Activated T-cell treated with anti-CD3 and anti-CD28 coated beads, Interleukin-2, amount 50 U/mL, for 72 hours (primary cell): Measurements from ENCODE around the gene TTC3. TPM values are rescaled to one million over a fixed set of nuclear protein-coding genes. Genes with fewer than 3 reads are reported as not detected.
"Not testable (repeated sequence)": the region's sequence is repeated elsewhere in the genome, so short reads cannot be mapped to it uniquely, and the experiment has no call there.

Source experiments
- ATAC-seq, 2 donors: fragments of 150-1000 bp; cut with Tn5 transposase; replicated peaks in 1 of 2; 2 replicates each; pipeline ENCODE4 v1.10.0; 2021; ENCODE audit warnings: moderate library complexity in 2 of 2, mild to moderate bottlenecking in 1 of 2
- DNase-seq, 2 donors: peaks; one replicate each; pipeline ENCODE4 v3.0.0; 2021 to 2022; ENCODE audit warnings: mixed read lengths in 1 of 2
- H3K27ac Mint-ChIP-seq: one replicate; pipeline ENCODE4 v1.8.0; 2022; ENCODE audit warnings: mild to moderate bottlenecking, moderate library complexity, mixed read lengths
- H3K27me3 Mint-ChIP-seq: one replicate; pipeline ENCODE4 v1.8.0; 2022; ENCODE audit warnings: low read depth, mixed read lengths
- H3K36me3 Mint-ChIP-seq, 2 donors: one replicate each; pipeline ENCODE4 v1.8.0; 2022; ENCODE audit warnings: mixed read lengths in 2 of 2, mild to moderate bottlenecking in 1 of 2; ENCODE audit not compliant: insufficient read depth in 2 of 2
- H3K4me1 Mint-ChIP-seq: one replicate; pipeline ENCODE4 v1.8.0; 2022; ENCODE audit warnings: low read depth, mixed read lengths
- H3K4me3 Mint-ChIP-seq, 2 donors: one replicate each; pipeline ENCODE4 v1.8.0; 2022; ENCODE audit warnings: mild to moderate bottlenecking in 2 of 2, mixed read lengths in 2 of 2, moderate library complexity in 2 of 2
- H3K9me3 Mint-ChIP-seq, 2 donors: one replicate each; pipeline ENCODE4 v1.8.0; 2022; ENCODE audit warnings: mixed read lengths in 2 of 2
- total RNA-seq, 2 donors: library from RNA; stranded (reverse); gene quantifications; one replicate each; pipeline ENCODE4 v1.2.3, GENCODE V29; 2022

The TTC3 gene
- total RNA-seq, 2 donors from 2014 or later, result 62.4 to 65.8 TPM

DNA sequence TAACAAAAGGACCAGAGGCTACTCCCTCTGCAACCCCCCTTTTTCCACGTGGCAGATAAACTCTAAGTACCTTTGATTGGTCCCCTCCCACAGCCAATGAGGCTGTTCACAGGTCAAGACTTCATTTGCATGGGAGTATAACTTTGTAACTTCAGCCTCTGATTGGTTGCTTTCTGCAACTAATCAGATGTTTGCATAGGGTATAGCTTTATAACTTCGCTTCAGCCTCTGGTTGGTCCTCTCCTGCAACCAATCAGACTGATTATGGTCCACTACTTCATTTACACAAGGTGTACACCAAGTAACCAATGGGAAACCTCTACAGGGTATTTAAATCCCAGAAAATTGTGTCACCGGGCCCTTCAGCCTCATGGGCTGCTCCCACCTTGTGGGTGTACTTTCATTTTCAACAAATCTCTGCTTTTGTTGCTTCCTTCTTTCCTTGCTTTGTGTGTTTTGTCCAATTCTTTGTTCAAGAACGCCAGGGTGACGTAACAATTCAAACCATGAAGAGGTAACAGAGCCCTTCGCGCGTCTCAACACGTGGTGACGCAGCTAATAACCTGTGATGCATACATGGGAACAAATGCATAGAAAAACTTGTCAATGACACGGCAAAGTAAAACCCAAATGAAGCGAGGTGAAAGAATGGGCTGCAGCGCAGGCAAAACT lies 146.8 kb downstream of the TTC3 start:
- H3K4me1 Mint-ChIP-seq, result peaks cover 47% of the 10 kb centered on the region
- peak overlapping the region; percentile 83 to 91 for H3K4me3 Mint-ChIP-seq
- DNase-seq (no peak), ATAC-seq (no peak)
- H3K27me3 Mint-ChIP-seq, result no peaks in the 10 kb centered on the region
- peaks cover 1 to 4% of the 10 kb centered on the region in 2 donors for H3K36me3 Mint-ChIP-seq
- H3K27ac Mint-ChIP-seq, result peak overlapping the region; percentile 61
- no peaks in the 10 kb centered on the region for H3K9me3 Mint-ChIP-seq

DNA sequence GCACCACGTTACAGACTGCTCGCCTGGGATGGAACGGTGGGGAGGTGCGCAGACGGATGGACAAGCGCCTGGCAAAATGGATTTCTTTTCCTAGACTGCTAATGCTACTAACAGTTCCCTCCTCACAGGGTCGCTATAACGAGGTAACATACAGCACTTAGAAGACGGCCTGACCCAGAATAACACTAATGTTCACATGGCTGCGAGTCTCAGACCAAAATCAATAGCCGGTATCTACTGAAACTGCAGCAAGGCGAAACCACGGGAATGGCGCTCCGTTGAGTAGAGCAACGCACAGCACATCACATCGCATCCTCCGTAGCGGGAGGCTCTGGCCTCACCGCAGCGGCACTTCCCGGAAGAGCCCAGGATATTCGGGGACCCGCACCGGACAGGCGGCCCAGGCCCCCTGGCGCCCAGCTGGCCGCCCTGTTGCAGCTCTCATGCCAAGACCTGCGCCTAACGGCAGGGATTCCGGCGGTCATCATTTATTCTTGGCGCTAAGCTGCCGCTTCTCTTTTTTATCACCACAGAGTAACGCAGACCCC lies 147.5 kb downstream of the TTC3 start:
- peak overlapping the region; percentile 83 to 91 for H3K4me3 Mint-ChIP-seq
- peaks cover 1 to 4% of the 10 kb centered on the region in 2 donors for H3K36me3 Mint-ChIP-seq
- H3K4me1 Mint-ChIP-seq, result peaks cover 53% of the 10 kb centered on the region
- no peaks in the 10 kb centered on the region for H3K27me3 Mint-ChIP-seq
- H3K9me3 Mint-ChIP-seq, result no peaks in the 10 kb centered on the region
- peak overlapping the region; percentile 61 for H3K27ac Mint-ChIP-seq
- DNase-seq, result peak; percentile 28 to 44
- ATAC-seq, result peak; percentile 41 to 57

DNA sequence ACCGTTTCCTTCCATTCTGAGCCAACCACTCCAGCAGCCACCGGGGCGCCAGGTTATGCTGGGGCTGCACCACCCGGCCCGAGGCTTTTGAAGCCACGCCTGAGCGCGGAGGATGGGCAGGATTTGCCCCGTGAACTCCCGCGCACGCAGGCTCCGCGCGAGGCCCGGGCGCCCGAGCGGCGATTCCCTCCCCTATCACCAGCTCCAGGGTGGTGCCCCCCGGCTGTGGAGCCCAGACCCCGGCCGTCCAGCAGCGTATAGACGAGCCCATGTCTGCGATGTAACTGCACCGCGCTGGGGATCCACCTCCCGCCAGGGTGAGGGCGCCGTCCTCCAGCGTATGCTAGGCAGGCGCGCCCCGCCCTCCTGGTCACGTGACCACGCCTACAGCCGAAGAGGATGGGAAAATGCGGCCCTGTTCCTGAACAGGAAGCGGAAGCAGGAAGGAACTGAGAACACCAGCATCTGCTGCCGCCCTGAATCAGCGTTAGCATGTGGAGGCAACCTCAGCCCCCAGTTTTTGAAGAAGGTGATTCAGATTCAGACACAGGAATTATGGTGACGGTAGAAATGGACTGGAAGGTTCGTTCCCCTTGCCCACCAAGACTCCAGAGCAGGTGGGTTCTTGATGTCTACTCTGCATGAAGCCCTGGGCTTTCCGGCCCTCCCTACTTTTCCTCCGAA lies 148.1 kb downstream of the TTC3 start:
- ATAC-seq (peak; percentile 85 to 87), DNase-seq (peak; percentile 96 to 97)
- H3K27ac Mint-ChIP-seq, result peak overlapping the region; percentile 61
- H3K27me3 Mint-ChIP-seq, result no peaks in the 10 kb centered on the region
- no peaks in the 10 kb centered on the region for H3K9me3 Mint-ChIP-seq
- peak overlapping the region; percentile 83 to 91 for H3K4me3 Mint-ChIP-seq
- H3K36me3 Mint-ChIP-seq, result peaks cover 1 to 8% of the 10 kb centered on the region in 2 donors
- H3K4me1 Mint-ChIP-seq, result peaks cover 59% of the 10 kb centered on the region

DNA sequence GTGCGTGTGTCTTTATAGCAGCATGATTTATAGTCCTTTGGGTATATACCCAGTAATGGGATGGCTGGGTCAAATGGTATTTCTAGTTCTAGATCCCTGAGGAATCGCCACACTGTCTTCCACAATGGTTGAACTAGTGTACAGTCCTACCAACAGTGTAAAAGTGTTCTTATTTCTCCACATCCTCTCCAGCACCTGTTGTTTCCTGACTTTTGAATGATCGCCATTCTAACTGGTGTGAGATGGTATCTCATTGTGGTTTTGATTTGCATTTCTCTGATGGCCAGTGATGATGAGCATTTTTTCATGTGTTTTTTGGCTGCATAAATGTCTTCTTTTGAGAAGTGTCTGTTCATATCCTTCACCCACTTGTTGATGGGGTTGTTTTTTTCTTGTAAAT lies 149.2 kb downstream of the TTC3 start:
- not testable (repeated sequence) for H3K9me3 Mint-ChIP-seq, ATAC-seq, H3K27me3 Mint-ChIP-seq, H3K27ac Mint-ChIP-seq, H3K36me3 Mint-ChIP-seq, DNase-seq
- Mint-ChIP-seq H3K4me1 (peaks cover 64% of the 10 kb centered on the region), H3K4me3 (peak overlapping the region; percentile 43 to 67)

DNA sequence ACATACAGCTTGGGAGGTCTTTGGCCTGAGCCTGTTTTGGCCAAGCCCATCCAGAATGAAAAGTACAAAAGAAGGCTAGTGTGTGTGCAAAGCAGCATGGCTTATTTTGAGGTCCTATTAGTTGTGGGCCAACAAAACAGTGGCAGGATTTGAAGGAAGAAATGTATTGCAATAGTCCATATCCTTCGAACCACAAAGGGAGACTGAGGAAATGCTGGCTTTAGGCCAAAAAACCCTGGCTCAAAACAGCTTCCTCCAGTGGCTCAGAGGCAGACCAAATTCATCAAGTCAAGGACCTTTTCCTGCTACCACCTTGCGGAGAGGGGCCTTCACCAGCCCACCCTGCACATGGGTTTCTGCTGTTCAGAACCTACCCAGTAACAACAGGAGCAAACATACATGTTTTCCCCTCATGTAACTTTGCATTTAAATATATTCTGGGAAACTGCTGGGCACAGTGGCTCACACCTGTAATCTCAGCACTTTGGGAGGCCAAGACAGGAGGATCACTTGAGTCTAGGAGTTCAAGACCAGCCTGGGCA lies 150.8 kb downstream of the TTC3 start:
- no peak overlapping the region for H3K4me3 Mint-ChIP-seq

DNA sequence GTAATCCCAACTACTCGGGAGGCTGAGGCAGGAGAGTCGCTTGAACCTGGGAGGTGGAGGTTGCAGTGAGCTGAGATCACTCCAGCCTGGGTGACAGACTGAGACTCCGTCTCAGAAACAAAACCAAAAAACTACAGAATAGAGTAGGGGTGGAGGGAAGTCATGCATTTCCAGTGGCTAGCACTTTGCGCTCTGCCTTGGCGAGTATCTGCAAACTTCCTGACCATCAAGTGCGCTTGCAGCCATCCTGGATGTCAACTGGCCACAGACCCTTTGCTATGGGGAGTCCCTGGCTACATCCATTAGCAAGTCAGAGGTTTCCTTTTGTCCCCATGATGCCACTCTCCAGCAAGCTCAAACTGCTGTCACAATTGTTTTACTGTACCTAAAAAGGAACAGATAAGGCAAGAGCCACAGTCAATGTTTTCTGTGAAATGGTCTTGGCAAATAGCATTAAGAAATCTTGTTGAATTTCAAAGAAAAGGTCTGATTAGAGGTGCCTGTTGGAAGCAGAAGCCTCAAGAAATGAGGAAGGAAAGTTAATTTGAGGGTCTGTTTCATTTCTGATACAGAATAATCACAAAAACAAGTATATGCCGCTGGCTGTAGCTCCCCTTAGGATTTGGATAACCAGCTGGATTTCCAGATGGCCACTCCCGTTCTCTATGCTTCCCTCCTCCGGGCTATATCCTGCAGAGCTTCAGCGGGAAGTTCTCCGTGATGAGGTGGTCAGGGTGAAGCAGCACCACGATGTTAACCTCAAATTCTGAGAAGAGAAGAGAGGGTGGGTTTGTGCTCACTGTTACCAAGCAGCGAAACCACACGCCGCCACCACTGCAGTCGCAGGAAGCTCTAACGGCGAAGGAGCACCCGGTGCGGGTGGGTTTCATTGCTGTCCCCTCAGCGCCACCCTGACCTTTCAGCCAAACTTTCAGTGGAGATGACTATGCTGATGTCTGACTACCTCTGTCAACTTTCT lies 152.1 kb downstream of the TTC3 start:
- peak; percentile 47 to 53 for ATAC-seq
- Mint-ChIP-seq H3K4me1 (peaks cover 56% of the 10 kb centered on the region), H3K27ac (peak overlapping the region; percentile 94), H3K9me3 (no peaks in the 10 kb centered on the region), H3K4me3 (peak overlapping the region; percentile 51 to 71), H3K27me3 (no peaks in the 10 kb centered on the region), H3K36me3 (peaks cover 5 to 15% of the 10 kb centered on the region in 2 donors)
- peak; percentile 70 to 73 for DNase-seq

More for the DNA sequence above, 150.8 kb downstream of the TTC3 start:
- H3K9me3 Mint-ChIP-seq, result no peaks in the 10 kb centered on the region
- no peaks in the 10 kb centered on the region for H3K27me3 Mint-ChIP-seq
- DNase-seq (no peak), ATAC-seq (no peak)
- peaks cover 5 to 15% of the 10 kb centered on the region in 2 donors for H3K36me3 Mint-ChIP-seq
- no peak overlapping the region for H3K27ac Mint-ChIP-seq
- H3K4me1 Mint-ChIP-seq, result peaks cover 64% of the 10 kb centered on the region

DNA sequence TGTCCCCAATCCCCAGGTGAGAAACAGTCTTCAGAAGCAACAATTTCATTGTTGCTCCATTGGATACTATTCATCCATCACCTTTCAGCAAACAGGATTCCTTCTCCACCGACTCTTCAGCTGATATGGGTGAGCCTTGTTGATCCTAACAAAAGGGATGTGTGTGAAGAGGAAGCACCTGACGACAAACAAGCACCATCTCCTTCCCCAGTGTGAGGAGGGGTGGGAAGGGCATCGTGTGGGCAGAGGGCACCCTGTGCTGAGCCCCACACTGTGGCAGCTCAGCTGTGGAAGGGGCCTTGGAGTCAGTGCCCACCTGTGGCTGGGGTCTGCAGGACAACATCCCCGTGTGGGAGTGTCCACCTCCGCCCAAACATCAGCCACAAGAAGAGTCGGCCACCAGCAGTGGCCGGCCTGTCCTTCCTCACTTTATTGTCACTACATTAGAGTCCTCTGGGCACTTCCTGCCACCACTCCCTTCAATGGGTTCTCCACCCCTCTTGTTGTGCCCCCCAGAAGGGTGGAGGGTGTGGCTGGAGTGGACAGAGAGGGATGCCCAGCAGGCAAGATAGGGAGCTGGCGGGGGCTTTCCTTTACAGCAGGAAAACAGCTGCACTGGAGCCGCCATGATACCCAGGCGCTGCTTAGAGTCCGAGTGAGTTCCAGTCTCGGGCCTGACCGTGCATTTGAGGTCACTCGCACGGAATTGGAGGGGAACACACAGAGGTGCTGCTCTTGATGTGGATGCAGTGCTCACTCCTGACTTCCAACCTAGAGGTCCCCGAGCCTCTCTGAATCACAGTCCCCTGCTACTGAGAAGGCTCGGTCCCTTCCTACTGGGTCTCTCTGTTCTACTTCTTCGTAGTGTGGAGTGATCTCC lies 153.2 kb downstream of the TTC3 start:
- Mint-ChIP-seq H3K27me3 (no peaks in the 10 kb centered on the region), H3K27ac (peak overlapping the region; percentile 94), H3K36me3 (peaks cover 8 to 21% of the 10 kb centered on the region in 2 donors), H3K9me3 (no peaks in the 10 kb centered on the region), H3K4me1 (peaks cover 50% of the 10 kb centered on the region), H3K4me3 (peak overlapping the region; percentile 51 to 71)
- ATAC-seq (no peak), DNase-seq (no peak)

DNA sequence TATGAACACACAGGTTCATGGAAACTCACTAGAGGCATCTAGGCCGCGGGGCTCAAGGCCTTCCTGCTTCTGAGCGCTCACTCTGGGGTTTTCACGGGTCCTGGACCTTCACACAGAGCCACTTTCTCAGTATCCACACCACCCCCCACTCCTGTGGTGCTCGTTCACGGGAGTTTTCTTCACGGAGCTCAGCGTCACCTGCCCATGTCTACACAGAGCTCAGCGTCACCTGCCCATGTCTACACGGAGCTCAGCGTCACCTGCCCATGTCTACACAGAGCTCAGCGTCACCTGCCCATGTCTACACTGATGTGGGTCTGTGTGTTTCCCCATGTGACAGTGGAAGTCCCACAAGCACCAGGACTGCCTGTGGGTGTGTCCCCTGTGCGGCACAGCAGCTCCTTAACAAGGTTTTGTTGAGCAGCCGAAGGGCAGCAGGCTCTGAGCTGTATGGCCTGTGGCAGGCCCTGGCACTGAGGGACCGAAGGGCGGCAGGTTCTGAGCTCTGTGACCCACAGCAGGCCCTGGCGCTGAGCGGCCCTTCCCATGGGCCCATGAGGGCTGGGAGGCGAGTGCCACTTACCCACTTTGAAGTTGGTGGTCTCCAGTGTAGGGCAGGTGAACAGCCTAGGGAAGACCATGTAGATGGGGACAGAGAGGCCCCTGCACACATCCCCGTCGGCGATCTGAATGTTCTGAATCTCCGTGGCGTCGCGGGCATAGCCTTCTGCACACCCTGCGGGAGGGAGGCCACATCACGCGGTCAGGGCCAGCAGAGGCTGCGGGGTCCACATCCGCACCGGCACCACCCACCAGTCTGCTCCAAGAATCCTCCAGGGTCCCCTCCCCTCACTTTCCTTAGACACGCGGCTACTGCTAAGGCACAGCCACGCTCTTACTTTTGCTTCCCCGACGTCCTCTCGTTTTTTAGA lies 154.3 kb downstream of the TTC3 start:
- Mint-ChIP-seq H3K27ac (peak overlapping the region; percentile 72), H3K27me3 (no peaks in the 10 kb centered on the region), H3K4me3 (no peak overlapping the region), H3K4me1 (peaks cover 42% of the 10 kb centered on the region), H3K36me3 (peaks cover 8 to 23% of the 10 kb centered on the region in 2 donors), H3K9me3 (no peaks in the 10 kb centered on the region)
- ATAC-seq (no peak), DNase-seq (no peak)

DNA sequence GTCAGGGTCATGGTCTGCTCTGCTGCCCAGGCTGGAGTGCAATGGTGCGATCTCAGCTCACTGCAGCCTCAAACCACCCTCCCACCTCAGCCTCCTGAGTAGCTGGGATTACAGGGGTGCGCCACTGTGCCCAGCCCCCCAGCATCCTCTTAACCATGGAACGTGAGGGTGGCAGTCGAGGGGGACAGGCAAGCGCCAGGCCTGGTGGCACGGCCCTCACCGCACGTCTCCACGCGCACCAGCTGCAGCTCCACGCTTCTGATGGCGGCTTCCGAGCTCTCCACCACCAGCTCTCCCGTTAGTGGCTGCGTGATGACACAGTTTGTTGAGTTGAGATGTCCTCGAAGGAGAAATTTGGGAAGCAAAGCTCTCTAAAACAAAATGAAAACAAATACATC lies 154.9 kb downstream of the TTC3 start:
- no peak overlapping the region for H3K4me3 Mint-ChIP-seq
- peaks cover 8 to 21% of the 10 kb centered on the region in 2 donors for H3K36me3 Mint-ChIP-seq
- no peak for DNase-seq
- no peak for ATAC-seq
- no peak overlapping the region for H3K27ac Mint-ChIP-seq
- H3K27me3 Mint-ChIP-seq, result no peaks in the 10 kb centered on the region
- H3K4me1 Mint-ChIP-seq, result peaks cover 36% of the 10 kb centered on the region
- H3K9me3 Mint-ChIP-seq, result no peaks in the 10 kb centered on the region

DNA sequence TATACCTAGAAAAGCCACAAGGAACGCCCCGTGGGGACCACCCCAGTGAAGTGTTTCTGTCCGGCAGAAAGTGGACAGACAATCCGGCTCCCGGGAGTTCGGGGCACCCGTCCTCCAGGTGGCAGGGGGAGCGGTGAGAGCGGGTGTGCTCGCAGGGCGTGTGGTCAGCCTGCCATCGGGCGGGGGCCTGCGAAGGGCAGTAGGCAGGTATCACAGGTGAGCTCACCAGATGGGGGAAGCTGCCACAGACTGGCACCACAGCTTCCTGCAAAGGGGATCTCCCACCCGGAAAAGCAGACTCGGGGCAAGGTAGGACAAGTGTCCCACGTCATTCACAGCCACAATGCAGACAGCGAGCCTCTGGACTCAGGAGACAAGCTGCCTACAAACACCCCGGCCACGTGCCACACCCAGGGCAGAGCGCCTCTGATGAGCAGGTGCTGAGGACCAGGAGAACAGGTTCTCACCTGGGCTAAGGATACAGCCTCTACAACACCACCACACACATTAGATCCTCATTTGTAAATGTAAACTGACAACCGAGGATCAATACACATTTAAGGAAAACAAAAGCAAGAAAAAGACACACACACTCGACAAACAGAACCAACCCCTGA lies 157.7 kb downstream of the TTC3 start:
- ATAC-seq, result no peak
- DNase-seq, result no peak
- H3K9me3 Mint-ChIP-seq, result no peaks in the 10 kb centered on the region
- no peaks in the 10 kb centered on the region for H3K27me3 Mint-ChIP-seq
- peak overlapping the region; percentile 57 for H3K27ac Mint-ChIP-seq
- H3K4me3 Mint-ChIP-seq, result no peak overlapping the region
- peaks cover 9% of the 10 kb centered on the region for H3K4me1 Mint-ChIP-seq
- peaks cover 7 to 21% of the 10 kb centered on the region in 2 donors for H3K36me3 Mint-ChIP-seq

DNA sequence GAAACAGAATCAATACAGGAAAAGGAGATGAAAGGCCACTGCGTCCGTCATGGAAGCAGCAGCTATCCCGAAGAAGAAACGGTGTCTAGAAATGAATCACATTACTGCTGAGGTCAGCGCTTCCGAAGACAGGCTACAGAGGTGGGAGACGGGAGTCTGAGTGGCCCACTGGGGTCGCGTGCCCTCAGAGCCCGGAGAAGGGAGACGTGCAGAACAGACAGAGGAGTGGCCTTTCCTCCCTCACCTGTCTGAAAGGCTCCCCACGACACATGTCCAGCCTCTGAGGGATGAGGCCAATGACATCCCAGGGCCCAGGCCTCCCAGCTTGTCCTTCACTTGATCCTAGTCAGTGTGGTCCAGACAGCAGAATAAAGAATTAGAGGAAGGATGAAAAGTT lies 158.2 kb downstream of the TTC3 start:
- no peak for ATAC-seq
- H3K27ac Mint-ChIP-seq, result peak overlapping the region; percentile 52
- no peaks in the 10 kb centered on the region for H3K9me3 Mint-ChIP-seq
- no peak overlapping the region for H3K4me3 Mint-ChIP-seq
- H3K4me1 Mint-ChIP-seq, result peaks cover 3% of the 10 kb centered on the region
- H3K36me3 Mint-ChIP-seq, result peaks cover 7 to 18% of the 10 kb centered on the region in 2 donors
- no peak for DNase-seq
- H3K27me3 Mint-ChIP-seq, result no peaks in the 10 kb centered on the region
